Activated T-helper 1 cell treated with anti-CD3 and anti-CD28 coated beads, Interleukin-2, amount 50 U/mL, for 16 hours (primary cell): ENCODE results near the gene DDI2.

ENCODE experiments used
- DNase-seq, 2 donors: peaks; one replicate each; pipeline ENCODE4 v3.0.0-alpha.2; 2020; ENCODE audit warnings: low read depth in 1 of 2, low spot score in 1 of 2

DDI2 gene

DNA sequence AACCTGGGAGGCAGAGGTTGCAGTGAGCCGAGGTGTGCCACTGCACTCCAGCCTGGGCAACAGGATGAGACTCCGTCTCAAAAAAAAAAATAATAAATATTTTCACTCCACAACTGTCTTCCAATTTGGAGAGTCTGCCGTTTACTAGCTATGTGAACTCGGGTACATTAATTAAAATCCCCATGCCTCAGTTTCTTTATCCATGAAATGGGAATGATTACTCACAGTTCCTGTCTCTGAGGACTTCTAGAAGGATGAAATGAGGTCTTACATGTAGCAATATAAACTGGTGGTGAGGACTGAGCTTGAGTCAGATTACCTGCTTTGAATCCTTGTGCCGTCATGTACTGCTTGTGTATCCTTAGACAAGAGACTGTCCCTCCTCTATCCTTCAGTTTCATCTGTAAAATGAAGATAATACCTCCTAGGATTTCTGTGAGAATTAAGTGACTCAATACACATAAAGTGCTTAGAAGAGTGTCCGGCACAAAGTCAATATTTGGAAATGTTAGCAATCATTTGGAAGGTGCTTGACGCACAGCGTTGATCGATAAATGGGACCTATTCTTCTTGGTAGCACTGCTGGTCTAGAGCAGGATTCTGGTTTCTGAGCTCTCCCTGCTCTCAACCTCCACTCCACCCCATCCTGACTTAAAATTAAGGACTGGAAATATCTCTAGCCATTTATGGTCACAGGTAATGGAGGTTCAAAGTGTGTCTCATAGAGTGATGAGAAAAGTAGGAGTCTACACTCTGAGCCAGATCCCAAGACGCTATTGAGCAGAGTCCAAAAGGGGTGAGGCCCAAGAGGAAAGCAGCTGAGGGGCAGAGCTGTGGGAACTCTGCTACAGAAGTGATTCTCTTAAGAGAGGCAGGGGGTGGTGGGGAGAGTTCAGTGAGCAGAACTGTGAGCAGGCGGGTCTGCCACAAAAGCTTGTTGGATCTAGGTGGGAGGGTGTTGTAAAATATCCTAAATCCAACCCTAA, 11.6 kb upstream of the DDI2 start:
- no peak for DNase-seq

- DNase-seq = no peak
These were observed 7.6 kb upstream of the DDI2 start for GRCh38 chr1:15609631-15610030.

DNA sequence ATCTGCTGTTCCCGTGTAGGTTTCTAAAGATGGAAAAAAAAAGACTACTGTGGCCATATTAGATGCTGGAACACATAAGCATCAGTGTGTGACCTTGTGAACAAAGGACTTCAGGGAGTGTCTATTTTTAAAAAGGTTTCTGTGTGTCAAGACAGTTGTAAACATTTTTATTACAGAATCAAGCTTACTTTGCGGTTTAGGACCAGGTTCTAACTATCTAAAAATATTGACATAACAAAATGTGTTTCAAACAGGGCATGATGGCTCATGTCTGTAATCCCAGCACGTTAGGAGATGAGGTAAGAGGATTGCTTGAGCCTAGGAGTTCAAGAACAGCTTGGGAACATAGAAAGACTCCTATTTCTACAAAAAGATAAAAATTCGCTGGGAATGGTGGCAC, 7.1 kb upstream of the DDI2 start:
- DNase-seq = no peak

DNA sequence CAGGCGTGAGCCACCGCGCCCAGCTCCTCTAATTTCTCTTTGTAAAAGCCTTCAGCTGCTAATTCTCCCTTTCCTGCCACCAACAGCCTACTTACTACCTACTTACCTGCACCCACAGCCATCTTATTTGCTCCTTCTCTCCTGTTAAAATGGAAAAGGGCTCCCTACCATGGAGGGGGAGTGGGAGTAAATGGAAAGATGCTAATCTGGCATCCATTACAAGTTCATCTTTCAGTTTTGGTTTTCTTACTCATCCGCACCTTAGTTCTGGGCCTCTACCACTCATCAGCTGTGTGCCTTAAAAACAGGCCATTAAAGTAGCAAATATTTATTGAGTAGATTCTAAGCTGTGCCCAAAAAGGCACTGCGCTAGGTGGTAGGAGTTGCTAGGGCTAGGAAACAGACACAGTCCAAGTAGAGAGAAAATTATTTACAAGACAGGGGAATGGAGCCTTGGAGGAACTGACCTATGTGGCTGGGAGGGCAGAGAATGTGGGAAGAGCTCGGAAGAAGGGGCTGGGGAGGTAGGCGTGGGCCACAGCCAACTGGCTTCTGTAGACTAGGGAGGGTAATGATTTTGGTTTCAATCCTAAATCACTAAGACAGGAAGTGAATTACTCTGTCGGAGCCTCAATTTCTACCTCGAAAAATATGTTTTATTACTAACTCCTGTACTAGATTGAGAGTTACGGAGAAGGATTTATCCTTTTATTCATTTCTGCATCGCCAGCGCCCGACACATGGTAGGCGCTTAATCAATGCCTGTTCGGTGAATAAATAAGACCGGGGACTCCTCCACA, 685 bp upstream of the DDI2 start:
- no peak for DNase-seq

GRCh38 chr1:15618077-15618654, 908 bp downstream of the DDI2 start:
- DNase-seq = no peak

DNA sequence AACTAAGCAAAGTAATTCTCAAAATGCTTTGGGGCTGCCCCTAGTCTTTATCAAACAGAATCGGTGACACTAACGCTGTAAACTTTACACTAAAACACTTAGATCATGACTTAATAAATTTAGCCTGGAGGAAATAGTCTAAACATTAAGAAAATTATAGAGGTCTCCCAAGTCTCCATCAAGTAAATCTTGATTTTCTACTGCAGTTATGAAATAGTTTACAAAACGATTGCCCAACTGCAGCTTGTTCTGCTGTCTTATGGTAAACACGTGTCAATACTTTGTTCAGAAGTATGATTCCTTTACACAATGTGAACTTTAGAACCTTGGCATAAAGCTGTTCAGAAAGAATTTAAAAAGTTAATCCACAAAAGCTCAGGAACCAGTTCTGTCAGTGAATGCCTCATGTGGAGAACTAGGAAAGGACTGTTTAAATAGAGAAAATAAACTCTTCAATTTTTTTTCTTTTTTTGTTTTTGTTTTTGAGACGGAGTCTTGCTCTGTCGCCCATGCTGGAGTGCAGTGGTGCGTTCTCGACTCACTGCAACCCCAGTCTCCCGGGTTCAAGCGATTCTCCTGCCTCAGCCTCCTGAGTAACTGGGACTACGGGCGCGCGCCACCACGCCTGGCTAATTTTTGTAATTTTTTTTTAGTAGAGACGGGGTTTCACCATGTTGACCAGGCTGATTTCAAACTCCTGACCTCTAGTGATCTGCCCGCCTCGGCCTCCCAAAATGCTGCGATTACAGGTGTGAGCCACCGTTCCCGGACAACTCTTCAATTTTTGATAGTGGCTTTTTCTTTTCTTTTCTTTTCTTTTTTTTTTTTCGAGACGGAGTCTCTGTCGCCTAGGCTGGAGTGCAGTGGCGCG, 1.6 kb downstream of the DDI2 start:
- no peak for DNase-seq

GRCh38 chr1:15620155-15620545, 2.9 kb downstream of the DDI2 start:
- DNase-seq = no peak

DNA sequence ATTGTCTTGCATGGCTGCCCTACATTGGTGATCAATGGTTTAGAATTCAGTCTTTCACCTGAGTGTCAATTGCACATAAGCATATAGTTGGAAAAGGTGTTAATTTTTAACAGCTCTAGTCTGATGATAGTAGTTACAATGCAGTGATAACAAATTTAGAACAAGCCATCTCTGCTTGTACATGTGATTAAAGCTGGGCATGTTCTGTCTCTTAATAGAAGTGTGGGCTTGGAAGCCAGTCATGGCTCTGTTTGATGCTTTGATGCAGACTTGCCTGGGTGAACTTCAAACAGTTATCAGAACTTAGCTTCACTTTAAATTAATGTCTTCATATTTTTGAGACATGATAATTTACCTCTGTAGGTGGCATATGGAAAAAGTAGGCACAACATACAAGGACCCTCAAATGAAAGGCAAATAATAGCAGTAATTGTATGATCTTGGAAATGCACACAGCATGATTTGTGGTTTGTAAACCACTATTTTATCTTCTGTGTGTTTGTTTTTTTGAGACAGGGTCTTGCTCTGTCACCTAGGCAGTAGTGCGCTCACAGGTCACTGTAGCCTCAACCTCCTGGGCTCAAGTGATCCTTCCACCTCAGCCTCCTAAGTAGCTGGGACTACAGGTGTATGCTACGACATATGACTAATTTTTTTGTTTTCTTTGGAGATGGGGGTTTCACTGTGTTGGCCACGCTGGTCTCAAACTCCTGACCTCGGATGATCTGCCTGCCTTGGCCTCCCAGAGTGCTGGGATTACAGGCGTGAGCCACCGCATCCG, 3.8 kb downstream of the DDI2 start:
- no peak for DNase-seq

DNA sequence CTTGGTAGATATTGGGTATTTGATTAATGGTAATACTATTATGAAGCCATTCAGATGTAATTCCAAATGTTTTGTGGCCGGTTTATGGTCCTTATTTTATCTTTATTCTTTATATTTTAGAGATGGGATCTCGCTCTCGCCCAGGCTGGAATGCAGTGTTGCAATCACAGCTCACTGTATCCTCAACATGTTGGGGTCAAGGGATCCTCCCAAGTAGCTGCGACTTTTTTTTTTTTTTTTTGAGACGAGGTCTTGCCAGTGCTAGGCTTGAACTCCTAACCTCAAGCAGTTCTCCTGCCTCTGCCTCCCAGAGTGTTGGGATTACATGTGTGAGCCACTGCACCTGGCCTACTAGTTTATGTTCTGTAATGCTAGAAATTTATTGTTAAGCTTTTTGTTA, 4.7 kb downstream of the DDI2 start:
- no peak for DNase-seq

DNA sequence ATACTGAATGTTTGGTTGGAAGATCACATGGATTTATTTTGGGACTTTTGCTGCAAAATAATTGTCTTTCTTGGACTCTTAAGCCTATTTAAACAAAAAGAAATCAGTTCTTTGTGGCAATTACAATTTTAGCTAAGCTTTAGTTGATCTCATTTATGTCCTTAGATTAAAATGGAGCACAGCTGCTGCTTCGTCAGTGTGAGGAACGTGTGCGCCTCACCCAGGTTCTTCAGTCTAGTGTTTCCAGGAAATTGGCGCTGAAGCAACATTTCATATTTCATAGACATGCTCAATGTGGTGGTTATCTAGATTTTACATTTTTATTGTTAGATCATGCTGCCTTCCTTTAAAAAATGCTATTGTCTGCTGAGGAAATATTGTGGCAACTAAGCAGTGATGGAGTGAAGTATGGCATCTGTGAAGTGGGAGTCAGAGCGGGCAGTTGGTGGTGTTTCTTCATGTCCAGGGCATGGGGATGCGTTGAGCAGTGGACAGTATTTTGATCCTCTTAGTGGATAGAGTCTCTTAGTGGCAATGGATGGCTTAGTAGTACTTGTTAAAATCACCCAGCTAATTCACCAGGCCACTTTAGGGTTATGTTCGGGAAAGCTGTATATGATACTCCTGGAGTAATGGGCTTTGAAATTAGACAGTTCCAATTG, 5.6 kb downstream of the DDI2 start:
- no peak for DNase-seq

GRCh38 chr1:15623435-15623834, 6.2 kb downstream of the DDI2 start:
- no peak for DNase-seq

DNA sequence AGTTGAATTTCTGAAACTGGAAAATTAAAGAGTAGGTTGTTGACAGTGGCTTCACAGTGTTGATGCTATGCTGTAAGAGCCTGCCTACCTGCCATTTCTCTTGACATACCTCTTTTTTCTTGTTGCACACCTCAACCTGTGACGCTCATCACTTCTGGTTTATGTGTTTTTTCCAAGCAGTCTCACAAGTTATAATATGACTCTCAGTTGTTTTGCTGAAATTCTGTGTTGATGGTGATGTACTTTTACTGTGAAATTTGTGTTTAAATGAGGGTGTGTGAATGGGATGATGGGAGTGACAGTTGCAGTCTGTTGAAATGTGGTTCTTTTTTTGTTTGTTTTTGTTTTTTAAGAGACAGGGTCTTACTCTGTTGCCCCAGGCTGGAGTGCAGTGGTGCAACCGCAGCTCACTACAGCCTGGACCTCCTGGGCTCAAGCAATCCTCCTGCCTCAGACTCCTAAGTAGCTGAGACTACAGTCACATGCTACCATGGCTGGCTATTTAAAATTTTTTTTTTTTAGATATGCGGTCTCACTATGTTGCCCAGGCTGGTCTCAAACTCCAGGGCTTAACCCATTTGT, 7.0 kb downstream of the DDI2 start:
- DNase-seq = no peak

- no peak for DNase-seq
These were observed 8.0 kb downstream of the DDI2 start for GRCh38 chr1:15625056-15625917.

DNA sequence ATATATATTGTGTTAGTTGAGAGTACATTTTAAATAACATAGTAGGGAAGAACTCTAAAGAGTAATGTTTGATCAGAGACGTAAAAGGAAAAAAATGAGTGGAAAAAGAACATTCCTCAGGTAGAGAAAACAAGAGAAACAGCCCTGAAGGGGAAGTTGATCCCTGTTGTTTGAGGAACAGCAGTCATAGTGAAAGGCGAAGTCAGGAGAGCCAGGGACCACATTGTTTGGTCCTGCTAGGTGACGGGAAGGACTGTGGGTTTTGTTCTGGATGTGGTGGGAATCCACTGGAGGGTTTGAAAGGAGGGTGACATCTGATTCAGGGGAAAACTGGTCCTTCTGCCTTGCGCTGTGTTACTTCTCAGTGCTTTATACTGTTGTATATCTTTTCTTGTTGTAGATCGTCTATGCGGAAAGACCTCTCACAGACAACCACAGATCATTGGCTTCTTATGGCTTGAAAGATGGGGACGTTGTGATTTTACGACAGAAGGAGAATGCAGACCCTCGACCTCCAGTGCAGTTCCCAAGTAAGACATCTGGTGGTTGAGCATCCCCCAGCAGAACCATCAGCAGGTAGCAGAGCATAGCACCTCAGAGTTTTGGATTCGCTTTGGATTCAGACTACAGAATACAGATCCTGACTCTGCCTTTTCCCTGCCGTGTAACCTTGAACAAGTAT, 9.2 kb downstream of the DDI2 start:
- no peak for DNase-seq

DNA sequence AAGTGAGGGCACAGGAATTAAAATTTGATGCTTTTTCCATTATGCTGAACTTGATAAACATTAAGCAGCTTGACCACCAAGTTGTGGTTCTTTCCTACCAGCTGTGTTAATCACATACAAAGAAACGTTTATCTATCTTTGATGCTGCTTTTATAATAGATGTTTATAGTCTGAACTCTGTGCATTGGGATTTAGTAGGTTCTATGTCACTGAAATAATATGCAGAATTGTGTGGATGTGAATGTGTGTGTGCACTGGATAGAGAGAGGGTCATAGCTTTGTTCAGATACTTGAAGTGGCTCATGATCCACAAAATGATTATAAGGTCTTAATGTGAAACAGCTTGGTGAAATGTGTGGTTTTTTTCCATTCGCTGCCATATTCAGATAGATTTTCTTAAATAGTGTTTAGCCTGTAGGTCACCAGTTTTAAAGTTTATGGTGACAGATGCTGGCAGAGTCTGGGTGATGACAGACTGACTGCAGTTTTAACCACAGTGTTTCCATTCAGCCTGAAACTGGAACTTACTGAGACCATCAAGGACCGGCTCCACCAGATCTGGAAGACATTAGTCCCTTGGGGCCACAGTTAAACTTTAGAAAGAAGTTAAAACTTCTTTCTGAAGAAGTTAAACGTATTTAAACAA, 10.2 kb downstream of the DDI2 start:
- DNase-seq = no peak

GRCh38 chr1:15628003-15628402, 10.7 kb downstream of the DDI2 start:
- no peak for DNase-seq

GRCh38 chr1:15633756-15634420, 16.6 kb downstream of the DDI2 start:
- no peak for DNase-seq
